CD4-positive, alpha-beta T cell treated with Interleukin-6 at 100 ng/mL for 8 hours (primary cell): ENCODE data around the gene SLC18A2.
A peak's percentile ranks its signal among the peaks of the same experiment; 100 is the strongest.
"Not testable (repeated sequence)": the region's sequence is repeated elsewhere in the genome, so short reads cannot be mapped to it uniquely, and the experiment has no call there.

Experiments
- DNase-seq: peaks from one replicate; pipeline ENCODE4 v3.0.0-alpha.2; 2020; ENCODE audit warnings: mixed read lengths, low spot score

The SLC18A2 gene

GRCh38 chr10:117240621-117241529, at the start of gene SLC18A2:
Gene SLC18A2 (plus strand): TSS chr10:117241114. CDS start chr10:117241694, 580 bp downstream.
- DNase-seq: no peak

DNA sequence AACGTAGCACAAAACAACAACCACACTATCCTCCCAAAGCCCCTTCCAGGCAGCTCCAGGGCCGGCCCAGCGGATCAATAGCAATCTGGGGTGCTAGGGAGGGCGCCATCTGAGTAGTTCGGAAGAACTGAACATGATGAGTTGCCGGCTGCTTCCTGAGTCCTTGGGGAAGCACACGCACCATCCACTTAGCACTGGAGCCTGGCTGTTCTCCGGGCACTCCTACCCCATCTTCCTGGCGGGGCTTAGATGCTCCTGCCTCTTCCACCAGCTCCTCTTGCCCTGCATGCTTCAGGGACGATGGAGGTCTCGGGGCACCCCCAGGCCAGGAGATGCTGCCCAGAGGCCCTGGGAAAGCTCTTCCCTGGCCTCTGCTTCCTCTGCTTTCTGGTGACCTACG, 43.7 kb upstream of the SLC18A2 start, which contains the start of gene KCNK18:
Gene KCNK18, plus strand, starts transcription at position 301 of the 400 bp plus-strand sequence. Its CDS starts 0 bp downstream, at position 301.
- no peak for DNase-seq

DNA sequence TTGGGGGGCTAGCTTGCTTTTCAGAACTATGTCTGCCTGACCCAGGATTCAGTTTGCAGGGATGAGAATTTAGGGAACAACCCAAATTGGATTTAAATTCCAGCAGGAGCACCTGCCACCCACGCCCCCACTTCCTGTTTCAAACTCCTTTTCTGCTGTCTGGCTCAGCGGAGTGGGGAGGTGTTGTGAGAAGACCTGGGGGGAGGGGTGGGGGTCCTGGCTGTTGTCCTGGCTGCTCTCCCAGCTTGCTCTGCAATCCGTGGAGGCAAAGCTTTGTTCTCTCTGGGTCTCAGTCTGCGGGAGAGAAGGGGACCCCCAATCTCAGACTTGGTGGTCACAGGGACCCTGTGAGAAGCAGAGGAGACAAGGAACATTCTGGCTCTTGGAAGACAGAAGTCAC, 42.8 kb upstream of the SLC18A2 start:
- no peak for DNase-seq

- no peak for DNase-seq
These were observed 39.1 kb upstream of the SLC18A2 start for GRCh38 chr10:117201826-117202225.

GRCh38 chr10:117204316-117204715, 36.6 kb upstream of the SLC18A2 start:
- DNase-seq: no peak

GRCh38 chr10:117212176-117212575, 28.7 kb upstream of the SLC18A2 start:
- no peak for DNase-seq

DNA sequence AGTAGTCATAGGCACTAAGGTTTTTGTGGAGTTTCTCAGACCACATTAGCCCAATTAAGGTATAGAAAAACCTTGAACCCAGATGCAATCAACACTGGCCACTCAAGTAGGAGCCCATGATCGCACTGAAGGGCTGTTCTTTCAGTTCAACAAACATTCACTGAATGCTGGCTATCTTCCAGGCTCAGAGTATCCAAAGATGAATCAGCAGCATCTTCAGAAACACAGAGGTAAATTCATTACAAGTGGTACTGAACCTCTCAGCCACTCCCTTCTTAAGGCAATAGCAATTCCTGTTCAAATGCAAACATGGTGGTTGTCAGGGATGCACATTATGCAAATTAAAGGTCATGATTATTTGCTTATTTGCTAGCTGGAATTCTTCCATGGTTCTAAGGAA, 26.5 kb upstream of the SLC18A2 start:
- no peak for DNase-seq

- DNase-seq: no peak
These were observed 25.8 kb upstream of the SLC18A2 start for GRCh38 chr10:117215079-117215478.

- no peak for DNase-seq
These were observed 24.9 kb upstream of the SLC18A2 start for GRCh38 chr10:117216028-117216427.

GRCh38 chr10:117216611-117217195, 24.2 kb upstream of the SLC18A2 start:
- DNase-seq: peak; percentile 57

DNA sequence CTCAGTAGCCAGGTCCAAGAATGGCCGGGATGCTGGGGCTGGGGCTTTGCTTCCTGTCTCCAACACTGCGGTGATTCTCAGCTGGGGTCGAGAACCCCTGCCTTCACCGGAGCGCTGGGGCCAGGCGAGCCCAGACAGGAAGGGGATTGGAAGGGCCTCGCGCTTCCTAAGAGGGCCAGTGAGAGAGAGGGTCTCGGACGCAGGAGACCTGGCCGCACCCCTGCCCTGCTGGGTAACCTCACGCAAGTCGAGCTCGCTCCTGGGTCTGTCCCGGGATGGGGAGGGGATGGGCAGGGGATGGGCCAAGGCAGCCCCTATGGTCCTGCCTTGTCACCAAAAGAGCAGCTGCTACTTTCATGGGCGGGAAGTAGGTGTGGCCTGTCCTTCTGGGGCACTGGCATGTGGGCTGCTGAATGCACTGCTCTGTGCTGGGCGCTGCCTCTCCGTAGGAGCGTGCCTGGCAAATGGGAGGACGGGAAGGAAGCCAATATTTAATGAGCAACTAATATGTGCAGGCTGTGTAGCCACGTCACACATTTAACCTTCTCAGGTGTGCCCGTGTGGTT, 23.6 kb upstream of the SLC18A2 start:
- DNase-seq: peak; percentile 9

DNA sequence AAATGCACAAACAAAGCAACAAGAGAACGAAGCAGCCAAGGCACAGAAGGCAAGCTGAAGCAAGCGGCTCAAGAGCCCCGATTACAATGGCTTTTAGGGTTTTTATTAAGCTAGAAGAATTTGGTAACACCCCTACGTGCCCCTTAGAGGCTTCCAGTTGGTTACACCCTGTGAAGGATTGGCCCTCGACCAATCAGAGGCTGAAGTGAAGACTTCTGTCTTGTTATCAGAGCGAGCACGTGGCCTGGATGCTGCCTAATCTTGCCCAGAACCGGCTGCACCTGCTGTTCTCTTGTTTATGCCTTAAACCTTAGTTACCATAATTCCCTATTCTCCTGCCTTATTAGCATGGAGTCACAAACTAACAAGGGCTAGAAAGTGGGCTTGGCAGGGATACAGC, 22.3 kb upstream of the SLC18A2 start:
- DNase-seq: no peak

- DNase-seq: no peak
These were observed 19.7 kb upstream of the SLC18A2 start for GRCh38 chr10:117221156-117221711.

DNA sequence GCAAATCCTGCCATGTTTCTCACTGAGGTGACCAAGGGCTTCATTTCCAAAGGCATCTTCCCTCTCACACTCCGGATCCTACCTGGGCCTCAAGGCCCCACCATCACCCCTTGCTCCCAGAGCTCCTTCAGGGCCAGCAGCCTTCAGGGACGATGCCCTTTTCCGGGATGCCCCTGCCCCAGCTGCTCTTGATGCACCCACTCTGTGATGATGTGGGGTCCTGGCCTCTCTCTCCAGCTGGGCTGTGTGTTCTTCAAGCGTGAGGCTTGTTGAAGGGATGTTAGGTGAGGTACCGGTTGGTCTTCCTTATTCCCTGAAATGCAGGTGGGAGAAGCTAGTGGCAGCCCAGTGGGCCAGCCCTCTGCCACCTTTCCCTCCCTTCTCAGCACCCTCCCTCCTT, 18.4 kb upstream of the SLC18A2 start:
- no peak for DNase-seq

GRCh38 chr10:117222976-117223692, 17.8 kb upstream of the SLC18A2 start:
- no peak for DNase-seq

DNA sequence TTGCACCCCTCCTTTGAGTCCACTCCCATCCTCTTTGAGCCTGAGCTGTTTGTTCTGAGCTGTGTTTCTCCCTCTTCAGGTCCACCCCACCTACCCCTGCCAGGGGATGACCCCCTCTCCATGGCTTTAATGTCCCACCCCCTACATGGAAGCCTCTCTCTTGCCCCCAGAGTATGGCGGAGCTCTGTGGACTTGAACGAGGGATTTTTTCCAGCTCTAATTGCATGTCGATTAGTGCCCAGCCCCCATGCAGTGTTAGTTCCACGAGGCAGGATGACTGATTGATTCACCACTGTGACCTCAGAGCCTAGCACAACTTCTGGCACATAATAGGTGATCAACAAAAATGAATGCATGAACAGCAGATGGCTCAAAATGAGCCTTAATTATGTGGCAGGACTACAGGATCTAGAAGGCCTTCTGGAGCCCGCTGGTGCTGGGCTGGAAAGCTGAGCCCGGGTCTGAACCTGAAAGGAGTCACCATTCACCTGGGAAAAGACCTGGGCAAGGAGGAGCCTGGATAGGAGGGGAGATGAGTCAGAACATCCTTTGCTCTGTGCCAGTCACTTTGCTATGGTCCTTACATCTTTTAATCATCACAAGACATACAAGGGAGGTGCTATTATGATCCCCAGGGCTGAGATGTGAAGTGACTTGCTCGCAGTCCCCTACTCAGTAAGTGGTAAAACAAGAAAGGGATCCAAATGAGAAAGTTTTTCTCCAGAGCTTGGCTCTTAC, 17.1 kb upstream of the SLC18A2 start:
- DNase-seq: no peak

- no peak for DNase-seq
These were observed 16.0 kb upstream of the SLC18A2 start for GRCh38 chr10:117224881-117225280.

- DNase-seq: no peak
These were observed 14.0 kb upstream of the SLC18A2 start for GRCh38 chr10:117226813-117227451.

- no peak for DNase-seq
These were observed 12.7 kb upstream of the SLC18A2 start for GRCh38 chr10:117228210-117228609.

- DNase-seq: not testable (repeated sequence)
These were observed 10.8 kb upstream of the SLC18A2 start for GRCh38 chr10:117230107-117230506.
